Measurements from ENCODE around the gene DGAT2L6. TPM values are rescaled to one million over a fixed set of nuclear protein-coding genes. Genes with fewer than 3 reads are reported as not detected.
"Not testable (repeated sequence)": the region's sequence is repeated elsewhere in the genome, so short reads cannot be mapped to it uniquely, and the experiment has no call there.

DGAT2L6 gene
- total RNA-seq, 1 donor from 2014 or later, result not detected

DNA sequence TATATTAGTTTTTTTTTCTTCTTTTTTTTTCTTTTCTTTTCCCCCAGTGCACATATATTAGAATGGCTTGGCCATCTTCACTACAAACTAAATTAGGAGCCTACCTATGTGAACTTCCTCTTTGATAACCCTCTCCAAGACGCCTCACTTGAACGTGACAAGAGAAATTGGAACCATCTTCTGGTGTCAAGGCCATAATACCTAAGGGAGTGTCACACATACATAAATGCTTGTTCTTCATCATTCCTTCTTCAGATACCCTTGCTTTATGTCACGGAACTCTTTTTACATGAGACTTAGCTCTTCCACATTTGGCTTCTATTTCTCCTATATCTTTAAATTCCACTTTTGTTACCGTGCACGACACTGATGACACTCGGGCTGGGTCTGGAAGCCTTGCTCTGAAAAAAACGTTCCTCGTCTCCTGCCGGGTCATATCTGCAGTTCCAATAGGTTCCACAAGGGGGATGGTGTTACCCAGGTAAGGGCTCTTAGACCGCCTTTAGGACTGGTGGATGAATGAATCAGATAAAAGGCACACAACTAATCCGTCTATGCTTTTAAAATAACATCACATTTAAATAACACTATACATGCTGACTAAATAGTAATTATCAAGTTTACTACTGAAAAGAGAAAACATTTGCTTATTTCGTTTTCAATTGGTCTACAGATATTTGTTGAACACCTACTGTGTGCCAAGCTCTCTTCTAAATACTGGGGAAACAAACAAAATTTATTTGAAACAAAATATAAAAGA lies 19.9 kb downstream of the DGAT2L6 start:
- Mint-ChIP-seq H3K36me3 (no peaks in the 10 kb centered on the region), H3K4me3 (no peak overlapping the region), H3K27me3 (ENCODE audit: low read depth) (peaks cover 11% of the 10 kb centered on the region), H3K4me1 (no peaks in the 10 kb centered on the region), H3K27ac (no peak overlapping the region), H3K9me3 (peaks cover 50% of the 10 kb centered on the region)
- DNase-seq (ENCODE audit: low spot score in 2 of 2, unreplicated experiment in 2 of 2), result peak in 1 of 2 experiments; percentile 43
- TF ChIP-seq, protein P1, sequence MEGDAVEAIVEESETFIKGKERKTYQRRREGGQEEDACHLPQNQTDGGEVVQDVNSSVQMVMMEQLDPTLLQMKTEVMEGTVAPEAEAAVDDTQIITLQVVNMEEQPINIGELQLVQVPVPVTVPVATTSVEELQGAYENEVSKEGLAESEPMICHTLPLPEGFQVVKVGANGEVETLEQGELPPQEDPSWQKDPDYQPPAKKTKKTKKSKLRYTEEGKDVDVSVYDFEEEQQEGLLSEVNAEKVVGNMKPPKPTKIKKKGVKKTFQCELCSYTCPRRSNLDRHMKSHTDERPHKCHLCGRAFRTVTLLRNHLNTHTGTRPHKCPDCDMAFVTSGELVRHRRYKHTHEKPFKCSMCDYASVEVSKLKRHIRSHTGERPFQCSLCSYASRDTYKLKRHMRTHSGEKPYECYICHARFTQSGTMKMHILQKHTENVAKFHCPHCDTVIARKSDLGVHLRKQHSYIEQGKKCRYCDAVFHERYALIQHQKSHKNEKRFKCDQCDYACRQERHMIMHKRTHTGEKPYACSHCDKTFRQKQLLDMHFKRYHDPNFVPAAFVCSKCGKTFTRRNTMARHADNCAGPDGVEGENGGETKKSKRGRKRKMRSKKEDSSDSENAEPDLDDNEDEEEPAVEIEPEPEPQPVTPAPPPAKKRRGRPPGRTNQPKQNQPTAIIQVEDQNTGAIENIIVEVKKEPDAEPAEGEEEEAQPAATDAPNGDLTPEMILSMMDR (IDR thresholded peaks at IDR 0.05; ENCODE audit: unreplicated experiment), result peak; percentile 79

DNA sequence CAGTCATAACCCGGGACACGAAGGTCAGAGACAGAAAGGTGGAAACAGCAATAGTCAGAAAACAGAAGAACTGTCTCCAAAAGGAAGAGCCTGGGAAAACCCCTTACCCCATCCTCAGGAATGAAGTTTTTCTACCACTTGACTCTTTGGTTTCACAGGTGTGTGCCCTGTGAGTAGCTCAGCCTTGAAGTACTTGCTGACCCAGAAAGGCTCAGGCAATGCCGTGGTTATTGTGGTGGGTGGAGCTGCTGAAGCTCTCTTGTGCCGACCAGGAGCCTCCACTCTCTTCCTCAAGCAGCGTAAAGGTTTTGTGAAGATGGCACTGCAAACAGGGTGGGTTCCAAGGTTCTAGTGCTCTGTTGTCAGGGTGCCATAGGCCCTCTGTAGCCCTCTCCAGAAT lies 24.4 kb downstream of the DGAT2L6 start:
- Mint-ChIP-seq H3K9me3 (peaks cover 44% of the 10 kb centered on the region), H3K27me3 (ENCODE audit: low read depth) (peaks cover 31% of the 10 kb centered on the region), H3K36me3 (no peaks in the 10 kb centered on the region), H3K27ac (no peak overlapping the region), H3K4me3 (no peak overlapping the region), H3K4me1 (no peaks in the 10 kb centered on the region)
- no peak for DNase-seq (ENCODE audit: low spot score in 2 of 2, unreplicated experiment in 2 of 2)
- TF ChIP-seq, protein P1 (IDR thresholded peaks at IDR 0.05; ENCODE audit: unreplicated experiment), result no peak

DNA sequence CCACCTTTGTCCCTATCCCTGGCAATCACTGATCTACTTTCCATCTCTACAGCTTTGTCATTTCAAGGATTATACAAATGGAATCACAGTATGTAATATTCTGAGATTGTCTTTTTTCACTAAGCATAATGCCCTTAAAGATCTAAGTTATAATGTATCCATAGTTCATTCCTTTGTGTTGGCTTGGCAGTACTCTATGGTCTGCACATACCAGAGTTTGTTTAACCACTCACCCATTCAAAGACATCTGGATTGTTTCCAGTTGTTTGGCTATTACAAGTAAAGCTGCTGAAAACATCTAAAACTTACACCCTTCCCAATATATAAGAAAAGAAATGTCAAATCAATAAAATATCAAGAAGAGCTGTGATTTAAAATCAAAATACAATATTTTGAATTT lies 31.2 kb downstream of the DGAT2L6 start:
- no peaks in the 10 kb centered on the region for H3K36me3 Mint-ChIP-seq
- no peaks in the 10 kb centered on the region for H3K4me1 Mint-ChIP-seq
- H3K27me3 Mint-ChIP-seq (ENCODE audit: low read depth), result peaks cover 16% of the 10 kb centered on the region
- no peak for DNase-seq (ENCODE audit: low spot score in 2 of 2, unreplicated experiment in 2 of 2)
- H3K4me3 Mint-ChIP-seq, result no peak overlapping the region
- H3K9me3 Mint-ChIP-seq, result peaks cover 35% of the 10 kb centered on the region
- TF ChIP-seq, protein P1 (IDR thresholded peaks at IDR 0.05; ENCODE audit: unreplicated experiment), result no peak
- H3K27ac Mint-ChIP-seq, result no peak overlapping the region

DNA sequence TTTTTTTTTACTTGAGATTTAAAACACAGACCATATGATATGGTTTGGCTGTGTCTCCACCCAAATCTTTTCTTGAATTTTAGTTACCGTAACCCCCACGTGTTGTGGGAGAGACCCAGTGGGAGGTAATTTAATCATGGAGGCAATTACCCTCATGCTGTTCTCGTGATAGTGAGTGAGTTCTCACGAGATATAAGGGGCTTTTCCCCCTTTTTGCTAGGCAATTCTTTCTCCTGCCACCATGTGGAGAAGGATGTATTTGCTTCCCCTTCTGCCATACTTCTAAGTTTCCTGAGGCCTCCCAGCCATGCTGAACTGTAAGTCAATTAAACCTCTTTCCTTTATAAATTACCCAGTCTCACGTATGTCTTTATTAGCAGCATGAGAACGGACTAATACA lies 32.3 kb downstream of the DGAT2L6 start:
- DNase-seq (ENCODE audit: low spot score in 2 of 2, unreplicated experiment in 2 of 2); H3K36me3 Mint-ChIP-seq; H3K27me3 Mint-ChIP-seq (ENCODE audit: low read depth); H3K4me3 Mint-ChIP-seq; H3K27ac Mint-ChIP-seq; H3K4me1 Mint-ChIP-seq: not testable (repeated sequence)
- H3K9me3 Mint-ChIP-seq, result peaks cover 32% of the 10 kb centered on the region

DNA sequence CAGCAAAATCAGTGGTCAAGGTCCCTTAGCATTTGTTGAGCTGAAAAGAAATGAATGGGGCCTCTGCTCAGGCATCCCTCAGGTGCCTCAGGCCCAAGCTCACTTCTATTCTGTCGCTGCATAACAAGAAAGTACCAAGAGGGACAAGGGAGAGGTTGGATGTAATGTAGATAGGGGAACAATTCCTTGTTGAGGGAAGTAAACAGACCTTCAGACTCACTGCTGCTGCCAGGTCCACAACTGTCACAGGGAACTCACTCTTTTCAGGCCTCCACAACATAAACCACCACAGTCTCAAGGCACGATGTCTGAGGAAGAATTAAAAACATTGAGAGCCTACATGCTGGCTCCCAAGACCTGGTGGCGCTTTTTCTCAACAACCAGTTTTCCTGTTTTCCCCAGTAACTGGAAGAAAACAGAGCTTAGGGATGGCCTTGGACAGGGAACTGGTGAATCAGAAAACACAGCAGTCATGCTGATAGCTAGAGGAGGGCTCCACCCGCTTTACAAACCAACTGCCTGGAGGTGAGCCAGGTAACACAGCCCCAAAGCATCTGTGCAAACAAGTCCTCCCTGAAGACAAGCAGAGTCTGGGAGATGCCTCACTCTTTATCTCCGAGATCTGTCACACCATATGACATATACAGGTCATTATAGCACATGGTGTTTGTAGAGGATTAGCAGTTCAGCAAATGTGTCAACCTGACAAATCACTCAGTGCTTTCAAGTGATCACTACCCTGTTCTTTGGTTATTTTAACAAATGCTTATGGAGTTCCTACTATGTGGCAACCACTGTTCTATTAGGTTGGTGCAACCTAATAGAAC lies 42.9 kb downstream of the DGAT2L6 start:
- H3K27ac Mint-ChIP-seq, result no peak overlapping the region
- peaks cover 13% of the 10 kb centered on the region for H3K9me3 Mint-ChIP-seq
- no peak overlapping the region for H3K4me3 Mint-ChIP-seq
- TF ChIP-seq, protein P1 (IDR thresholded peaks at IDR 0.05; ENCODE audit: unreplicated experiment), result no peak
- H3K27me3 Mint-ChIP-seq (ENCODE audit: low read depth), result peaks cover 3% of the 10 kb centered on the region
- no peaks in the 10 kb centered on the region for H3K36me3 Mint-ChIP-seq
- no peaks in the 10 kb centered on the region for H3K4me1 Mint-ChIP-seq
- DNase-seq (ENCODE audit: low spot score in 2 of 2, unreplicated experiment in 2 of 2), result no peak

DNA sequence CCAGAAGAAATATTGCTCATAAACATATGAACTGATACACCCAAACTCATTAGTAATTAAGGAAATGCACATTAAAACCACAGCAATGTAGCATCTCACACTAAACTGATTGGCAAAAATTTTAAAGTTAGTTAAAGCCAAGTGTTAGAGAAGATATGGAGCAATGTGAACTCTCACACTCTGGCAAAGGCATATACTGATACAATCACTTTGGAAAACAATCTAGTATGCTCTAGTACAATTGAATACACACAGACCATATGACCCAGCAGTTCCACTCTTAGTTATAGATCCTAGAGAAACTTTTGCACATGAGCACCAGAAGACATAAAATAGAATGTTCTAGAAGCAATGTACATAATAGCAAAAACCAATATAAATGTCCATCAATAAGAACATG lies 48.8 kb downstream of the DGAT2L6 start:
- no peak for DNase-seq (ENCODE audit: low spot score in 2 of 2, unreplicated experiment in 2 of 2)
- no peaks in the 10 kb centered on the region for H3K36me3 Mint-ChIP-seq
- TF ChIP-seq, protein P1 (IDR thresholded peaks at IDR 0.05; ENCODE audit: unreplicated experiment), result no peak
- no peak overlapping the region for H3K4me3 Mint-ChIP-seq
- peaks cover 12% of the 10 kb centered on the region for H3K9me3 Mint-ChIP-seq
- no peaks in the 10 kb centered on the region for H3K4me1 Mint-ChIP-seq
- peaks cover 3% of the 10 kb centered on the region for H3K27me3 Mint-ChIP-seq (ENCODE audit: low read depth)
- H3K27ac Mint-ChIP-seq, result no peak overlapping the region

Measured in mesothelial cell of epicardium (in vitro differentiated cells).